Left lung (tissue), 10 donors: ENCODE results near the gene XXYLT1. TPM values are rescaled to one million over a fixed set of nuclear protein-coding genes. Genes with fewer than 3 reads are reported as not detected.
A peak's percentile ranks its signal among the peaks of the same experiment; 100 is the strongest.

Experiments used
- ATAC-seq: fragments of 200-7000 bp; cut with Tn5 transposase; one replicate; pipeline ENCODE4 v1.9.1; 2020; ENCODE audit warnings: moderate library complexity
- DNase-seq, 4 donors: peaks; one replicate each; pipeline ENCODE4 v3.0.0-alpha.2; 2013 to 2020
- H3K27ac ChIP-seq, 2 donors: fragments of 200-600 bp; sonication (generic) in 1 of 2; one replicate each; pipeline versions ENCODE4 v1.5.0 to v1.8.0; 2020 to 2021
- H3K27me3 ChIP-seq, 2 donors: fragments of 200-600 bp; sonication (generic) in 1 of 2; one replicate each; pipeline versions ENCODE4 v1.5.0 to v1.8.0; 2020 to 2021
- H3K36me3 ChIP-seq, 2 donors: fragments of 200-600 bp; sonication (generic) in 1 of 2; one replicate each; pipeline versions ENCODE4 v1.5.0 to v1.8.0; 2020 to 2021
- H3K4me1 ChIP-seq, 2 donors: fragments of 200-600 bp; one replicate each; pipeline ENCODE4 v1.8.0; 2021
- H3K4me3 ChIP-seq, 2 donors: fragments of 200-600 bp; sonication (generic) in 1 of 2; one replicate each; pipeline versions ENCODE4 v1.5.0 to v1.8.0; 2020 to 2021; ENCODE audit warnings: mild to moderate bottlenecking in 1 of 2
- H3K9me3 ChIP-seq, 2 donors: fragments of 200-600 bp; sonication (generic) in 1 of 2; one replicate each; pipeline versions ENCODE4 v1.5.0 to v1.8.0; 2020 to 2021
- intact Hi-C, 2 donors: fragments of 100-400 bp; cut with DNase I; formaldehyde crosslinking; loops; one replicate each; pipeline versions ENCODE4 v1.11.2 to v1.14.2; 2022
- polyA plus RNA-seq, 6 donors: library from polyadenylated mRNA; unstranded; fragments of 120-200 nt; gene quantifications; one replicate each; pipeline ENCODE4 v1.2.1, GENCODE V29; 2013; ENCODE audit not compliant: insufficient read length in 6 of 6
- total RNA-seq, 2 donors: library from RNA; stranded (reverse); fragmentation: NEBNext Ultra II Directional; extraction: Animal tissue kit (Norgen Biotek cat#: 25700); gene quantifications; one replicate each; pipeline ENCODE4 v1.2.1, GENCODE V29; 2021
- TF ChIP-seq, protein P1 (sequence below), 2 donors: fragments of 200-600 bp; sonication (generic) in 1 of 2; IDR thresholded peaks; one replicate each; pipeline versions ENCODE4 v1.5.0 to v1.8.0; 2021; ENCODE audit warnings: antibody characterized with exemption in 2 of 2
- donor health status: DM: no; HTN: yes; CAD: no.
- donor health status: DM: no; HTN: no; CAD: no.

XXYLT1 gene
- total and polyA plus RNA-seq, 8 donors, result 11.3 to 31.1 (median 25.5) TPM

GRCh38 chr3:195255176-195255500 lies 15.8 kb downstream of the XXYLT1 start:
- ATAC-seq, result no peak
- intact Hi-C loops, result loop anchor here in 1 of 2 donors (5.0 kb wide), 1 partner anchor 573 kb away; no protein-coding TSS in a partner anchor
- TF ChIP-seq, protein P1, sequence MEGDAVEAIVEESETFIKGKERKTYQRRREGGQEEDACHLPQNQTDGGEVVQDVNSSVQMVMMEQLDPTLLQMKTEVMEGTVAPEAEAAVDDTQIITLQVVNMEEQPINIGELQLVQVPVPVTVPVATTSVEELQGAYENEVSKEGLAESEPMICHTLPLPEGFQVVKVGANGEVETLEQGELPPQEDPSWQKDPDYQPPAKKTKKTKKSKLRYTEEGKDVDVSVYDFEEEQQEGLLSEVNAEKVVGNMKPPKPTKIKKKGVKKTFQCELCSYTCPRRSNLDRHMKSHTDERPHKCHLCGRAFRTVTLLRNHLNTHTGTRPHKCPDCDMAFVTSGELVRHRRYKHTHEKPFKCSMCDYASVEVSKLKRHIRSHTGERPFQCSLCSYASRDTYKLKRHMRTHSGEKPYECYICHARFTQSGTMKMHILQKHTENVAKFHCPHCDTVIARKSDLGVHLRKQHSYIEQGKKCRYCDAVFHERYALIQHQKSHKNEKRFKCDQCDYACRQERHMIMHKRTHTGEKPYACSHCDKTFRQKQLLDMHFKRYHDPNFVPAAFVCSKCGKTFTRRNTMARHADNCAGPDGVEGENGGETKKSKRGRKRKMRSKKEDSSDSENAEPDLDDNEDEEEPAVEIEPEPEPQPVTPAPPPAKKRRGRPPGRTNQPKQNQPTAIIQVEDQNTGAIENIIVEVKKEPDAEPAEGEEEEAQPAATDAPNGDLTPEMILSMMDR (IDR thresholded peaks at IDR 0.05), result no peak
- Histone ChIP-seq H3K36me3 (no peaks in the 10 kb centered on the region), H3K27ac (no peak overlapping the region), H3K4me3 (no peak overlapping the region), H3K27me3 (no peaks in the 10 kb centered on the region), H3K9me3 (no peaks in the 10 kb centered on the region), H3K4me1 (peaks cover 8 to 18% of the 10 kb centered on the region in 2 donors)
- DNase-seq, result peak in 1 of 4 donors; percentile 63

DNA sequence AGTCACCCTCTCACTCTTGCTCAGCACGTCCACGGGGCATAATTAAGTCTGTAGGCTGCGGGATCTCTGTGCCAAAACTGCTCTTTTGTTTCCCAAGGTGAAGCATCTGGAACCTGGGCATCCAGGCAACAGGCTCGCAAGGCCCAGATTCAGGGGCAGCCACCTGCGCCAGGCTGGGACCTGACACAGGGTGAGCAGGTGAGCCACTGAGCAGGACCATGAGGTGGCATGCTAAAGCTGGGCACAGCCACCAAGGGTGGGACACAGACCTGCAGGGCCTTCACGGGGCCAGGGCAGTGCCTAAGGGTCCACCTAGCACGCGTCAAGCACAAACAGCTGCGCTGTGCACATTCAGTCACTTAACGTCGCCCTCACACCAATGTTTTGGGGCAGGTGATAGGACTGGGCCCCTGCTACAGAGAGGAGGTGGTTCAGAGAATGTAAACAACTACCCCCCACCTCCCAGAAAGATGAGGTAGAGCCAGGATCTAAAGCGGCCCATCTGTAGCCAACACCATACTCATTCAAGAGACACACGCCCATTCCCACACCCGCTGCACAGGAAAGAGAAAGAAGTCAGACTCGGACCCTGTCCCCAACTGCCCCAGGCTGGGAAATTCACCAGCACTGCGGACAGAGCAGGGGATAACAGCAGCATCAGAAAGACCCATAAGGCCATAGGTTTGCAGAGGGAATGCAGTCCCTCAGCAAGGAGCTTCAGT lies 16.3 kb downstream of the XXYLT1 start:
- Histone ChIP-seq H3K27me3 (no peaks in the 10 kb centered on the region), H3K4me1 (peaks cover 8 to 15% of the 10 kb centered on the region in 2 donors), H3K9me3 (no peaks in the 10 kb centered on the region), H3K27ac (no peak overlapping the region), H3K36me3 (no peaks in the 10 kb centered on the region), H3K4me3 (no peak overlapping the region)
- TF ChIP-seq, protein P1 (IDR thresholded peaks at IDR 0.05), result no peak
- intact Hi-C loops, result loop anchor here in 1 of 2 donors (5.0 kb wide), 1 partner anchor 572 kb away; no protein-coding TSS in a partner anchor
- ATAC-seq, result no peak
- DNase-seq, result peak in 1 of 4 donors; percentile 57

DNA sequence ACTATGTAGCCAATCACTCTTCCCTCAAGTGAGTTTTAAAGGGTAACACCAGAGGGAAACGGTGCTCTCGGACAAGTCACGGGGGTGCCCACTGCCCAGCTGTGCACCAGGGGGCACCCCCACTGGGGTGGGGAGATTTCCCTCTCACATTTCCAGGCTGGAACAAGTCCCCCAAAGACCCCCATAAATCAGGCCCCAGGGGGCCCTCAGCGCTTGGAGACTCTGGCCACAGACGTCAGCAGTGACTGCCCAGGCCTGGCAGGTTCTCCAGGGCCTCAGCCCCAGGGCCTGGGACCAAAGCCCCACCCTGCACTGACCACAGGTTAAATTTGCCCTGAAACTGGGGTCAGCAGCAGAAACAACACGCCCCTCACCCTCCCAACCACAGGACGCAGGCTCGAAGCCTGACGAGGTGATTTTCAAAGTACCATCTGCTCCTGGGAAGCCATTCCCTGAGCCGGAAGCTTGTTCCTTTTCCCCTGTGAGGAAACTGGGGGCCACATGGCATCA lies 17.0 kb downstream of the XXYLT1 start:
- intact Hi-C loops, result no loop called here
- Histone ChIP-seq H3K27me3 (no peaks in the 10 kb centered on the region), H3K4me1 (peaks cover 2 to 9% of the 10 kb centered on the region in 2 donors), H3K36me3 (no peaks in the 10 kb centered on the region), H3K27ac (no peak overlapping the region), H3K4me3 (no peak overlapping the region), H3K9me3 (no peaks in the 10 kb centered on the region)
- ATAC-seq (no peak), DNase-seq (peak in 1 of 4 donors; percentile 41)
- TF ChIP-seq, protein P1 (IDR thresholded peaks at IDR 0.05), result no peak

DNA sequence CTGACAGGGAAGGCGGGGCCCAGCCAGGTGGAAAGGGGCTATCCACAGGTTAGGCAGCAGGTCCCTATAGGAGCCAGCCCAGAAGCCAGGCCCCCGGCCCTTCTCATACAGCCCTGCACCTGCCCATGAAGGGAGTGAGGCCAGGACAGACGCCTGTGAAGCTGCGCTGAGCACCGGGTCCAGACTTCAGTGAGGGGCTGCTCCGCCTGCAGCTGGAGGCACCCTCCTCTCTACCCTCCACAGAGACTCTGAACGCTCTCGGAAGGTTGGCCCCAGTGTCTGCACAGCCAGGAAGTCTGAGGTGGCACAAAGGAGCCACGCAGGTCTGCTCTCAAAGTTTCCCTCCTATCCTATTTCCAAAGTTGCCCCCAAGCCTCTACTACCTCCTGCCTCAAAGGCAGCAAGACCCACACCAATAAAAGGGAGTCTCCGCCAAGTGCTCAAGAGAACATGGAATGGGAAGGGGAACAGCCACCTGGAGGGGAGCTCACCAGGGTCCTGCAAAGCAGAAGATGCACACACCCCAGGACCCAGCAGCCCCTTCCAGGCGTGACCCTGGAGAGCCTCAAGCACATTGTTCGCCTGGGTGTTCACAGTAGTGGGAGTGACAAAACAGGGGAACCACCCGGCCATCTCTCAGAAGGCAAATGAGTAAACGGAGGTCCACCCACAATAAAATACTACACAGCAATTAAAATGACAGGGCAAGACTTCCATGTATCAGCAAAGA lies 19.5 kb downstream of the XXYLT1 start:
- intact Hi-C loops, result no loop called here
- Histone ChIP-seq H3K4me1 (no peaks in the 10 kb centered on the region), H3K9me3 (no peaks in the 10 kb centered on the region), H3K4me3 (no peak overlapping the region), H3K36me3 (no peaks in the 10 kb centered on the region), H3K27me3 (no peaks in the 10 kb centered on the region), H3K27ac (no peak overlapping the region)
- DNase-seq, result peak in 1 of 4 donors; percentile 60
- TF ChIP-seq, protein P1 (IDR thresholded peaks at IDR 0.05), result no peak
- no peak for ATAC-seq
